Smooth muscle cell of the brain vasculature (primary cell): Measurements from ENCODE around the gene SPIRE1.

Experiments
- DNase-seq: peaks from one replicate; pipeline ENCODE4 v3.0.0-alpha.2; 2012; ENCODE audit warnings: low read depth, low spot score

SPIRE1 gene

DNA sequence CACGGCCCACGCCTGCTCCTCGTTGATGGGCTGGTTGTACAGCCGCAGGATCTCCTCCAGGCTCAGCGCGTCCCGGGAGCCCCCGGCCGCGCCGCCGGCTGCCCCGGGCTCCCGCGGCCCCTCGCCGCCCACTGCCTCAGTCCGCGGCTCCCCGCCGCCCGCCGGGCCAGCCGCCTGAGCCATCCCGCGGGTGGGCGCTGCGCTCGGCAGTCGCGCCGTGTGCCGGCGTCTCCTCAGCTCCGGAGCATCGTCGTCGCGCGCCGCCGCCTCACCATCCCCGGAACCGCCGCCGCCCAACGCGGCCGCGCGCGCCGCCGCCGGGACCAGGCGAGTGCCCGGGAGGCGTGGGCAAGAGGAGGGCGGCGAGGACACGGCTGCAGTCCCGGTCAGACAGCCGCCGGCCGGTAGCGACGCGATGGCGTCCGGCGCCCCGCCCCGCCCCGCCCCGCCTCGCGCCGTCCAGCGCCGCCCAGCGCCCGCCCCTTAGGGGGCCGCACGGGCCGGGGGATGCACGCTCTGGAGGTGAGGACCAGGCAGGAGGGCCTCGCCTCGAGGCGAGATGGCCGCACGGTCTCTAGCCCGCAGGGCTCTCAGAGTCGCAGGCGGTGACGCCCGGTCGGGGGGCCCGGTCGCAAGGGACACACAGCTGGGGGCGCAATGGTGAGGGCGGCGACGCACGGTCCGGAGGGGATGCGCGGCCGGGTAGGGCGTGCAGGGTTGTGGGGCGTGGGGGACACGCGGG is at the start of gene SPIRE1:
SPIRE1 (minus strand) TSS at position 424 of the 742 bp plus-strand sequence; CDS start at position 183, 241 bp downstream.
- no peak for DNase-seq

DNA sequence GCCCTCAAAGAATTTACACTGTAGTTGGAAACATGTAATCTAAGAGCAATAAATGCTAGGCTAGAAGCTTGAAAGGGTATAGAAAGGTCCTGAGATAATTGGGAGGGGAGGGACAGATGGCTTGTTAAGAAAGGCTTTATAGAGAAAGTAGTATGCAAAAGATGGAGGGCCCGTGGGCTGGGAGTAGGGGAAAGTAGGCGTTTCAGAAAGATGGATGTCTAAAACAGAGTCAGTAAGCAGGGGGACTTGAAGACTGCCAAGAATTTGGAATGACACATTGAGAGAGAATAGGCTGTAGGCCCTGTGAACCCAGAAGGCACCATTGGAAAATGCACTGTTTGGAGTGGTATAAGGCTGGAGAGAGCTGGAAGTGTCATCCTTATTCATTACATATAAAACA is 45.8 kb upstream of the SPIRE1 start:
- DNase-seq, result no peak

DNA sequence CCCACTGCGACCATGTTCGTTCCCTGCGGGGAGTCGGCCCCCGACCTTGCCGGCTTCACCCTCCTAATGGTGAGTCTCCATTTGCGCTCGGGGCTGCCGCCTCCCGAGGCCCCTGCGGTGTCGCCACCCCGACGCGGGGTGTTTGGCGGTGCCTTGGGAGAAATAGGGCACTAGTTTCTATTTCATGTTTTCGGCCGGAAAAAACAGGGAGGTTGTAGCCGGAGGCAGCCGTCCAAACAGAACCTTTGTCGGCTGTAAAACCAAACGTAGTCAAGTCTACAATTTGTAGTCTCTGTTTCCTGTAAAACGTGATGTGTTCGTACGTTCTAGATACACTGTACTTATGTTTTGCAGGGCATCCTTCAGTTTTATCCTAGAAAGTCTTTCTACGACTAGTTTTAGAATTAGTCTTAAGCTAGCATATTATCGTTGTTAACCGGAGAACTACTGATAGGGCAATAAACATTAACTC is 45.2 kb upstream of the SPIRE1 start:
- DNase-seq, result no peak

DNA sequence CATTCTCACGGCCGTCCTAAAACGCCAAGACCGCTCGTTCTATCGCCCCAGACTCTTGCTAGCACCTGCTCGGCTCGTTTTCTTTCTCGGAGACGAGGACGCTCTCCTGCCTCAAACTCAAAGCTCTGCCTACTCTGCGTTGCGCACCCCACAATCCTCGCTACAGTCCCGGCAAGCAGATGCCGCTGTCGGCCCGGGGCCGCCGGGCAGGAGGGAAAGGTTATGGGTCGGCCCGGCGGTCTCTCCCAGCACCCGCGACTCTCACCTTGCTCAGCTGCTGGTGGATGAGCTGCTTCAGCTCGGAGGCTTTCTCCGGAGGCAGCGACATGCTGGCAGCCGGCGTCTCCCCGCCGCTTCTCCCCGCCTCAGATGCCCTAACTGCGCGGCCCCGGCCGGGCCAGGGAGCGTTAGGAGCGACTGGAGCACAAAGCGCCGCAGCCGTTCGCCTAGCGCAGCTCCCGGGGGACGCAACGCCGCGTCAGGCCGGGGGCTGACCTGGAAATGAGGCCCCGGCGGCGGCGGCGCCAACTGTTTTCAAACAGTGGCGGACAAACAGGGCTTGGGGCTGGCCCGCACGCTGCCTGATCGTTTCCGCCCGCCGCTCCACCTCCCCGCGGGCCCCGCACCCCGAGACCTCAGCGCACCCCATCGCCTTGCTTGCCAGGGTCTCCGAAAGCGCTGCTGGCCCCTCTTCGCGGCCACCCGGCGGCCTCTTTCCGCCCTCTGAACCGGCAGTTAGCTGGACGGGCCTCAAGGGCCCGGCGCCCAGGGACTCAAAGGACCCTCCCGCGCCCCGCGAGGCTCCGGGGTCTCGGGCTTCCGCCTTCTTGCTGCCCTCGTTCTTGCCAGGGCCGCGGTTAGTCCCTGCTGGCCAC is 44.6 kb upstream of the SPIRE1 start, which contains the start of the genes CEP76 and PSMG2:
CEP76 (minus strand) TSS at position 503 of the 875 bp plus-strand sequence; CDS start at position 328, 175 bp downstream.
PSMG2 (plus strand) TSS at position 822 of the 875 bp plus-strand sequence. CDS start 66 bp downstream, outside the sequence.
- DNase-seq, result peak; percentile 62

DNA sequence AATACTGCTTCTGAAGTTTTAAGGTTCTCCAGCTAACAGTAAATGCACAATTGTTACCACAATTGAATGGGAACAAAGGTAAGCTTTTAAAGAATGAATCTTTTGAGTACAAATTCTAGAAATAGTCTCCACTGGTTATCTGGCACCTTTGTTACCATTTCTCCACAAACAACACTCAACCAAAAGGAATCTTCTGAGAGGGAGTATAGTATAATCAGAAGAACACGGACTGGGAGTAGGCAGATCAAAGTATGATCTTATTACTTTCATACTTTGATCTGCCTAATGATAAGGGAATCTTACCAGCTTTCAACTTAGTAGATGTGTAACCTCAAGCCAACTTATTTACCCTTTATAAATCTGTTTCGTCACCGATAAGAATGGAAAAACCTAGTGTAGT is 43.3 kb upstream of the SPIRE1 start:
- no peak for DNase-seq

DNA sequence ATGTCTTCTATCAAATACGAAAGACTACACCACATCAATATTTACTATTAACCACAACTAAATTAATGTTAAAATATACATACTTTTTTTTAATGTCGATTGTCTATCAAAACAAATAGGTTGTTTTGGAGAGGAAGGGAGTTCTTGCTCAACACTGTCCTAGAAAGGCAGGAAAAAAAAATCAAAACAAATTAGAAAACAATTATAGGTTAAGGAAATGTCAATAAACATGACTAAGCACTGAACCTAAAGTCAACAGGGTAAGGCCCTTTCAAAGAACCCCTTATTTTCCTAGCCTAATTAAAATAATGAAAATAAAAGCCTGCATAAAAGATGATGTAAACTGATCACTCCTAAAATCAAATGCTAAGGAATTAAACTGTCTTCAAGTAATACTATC is 41.8 kb upstream of the SPIRE1 start:
- no peak for DNase-seq

DNA sequence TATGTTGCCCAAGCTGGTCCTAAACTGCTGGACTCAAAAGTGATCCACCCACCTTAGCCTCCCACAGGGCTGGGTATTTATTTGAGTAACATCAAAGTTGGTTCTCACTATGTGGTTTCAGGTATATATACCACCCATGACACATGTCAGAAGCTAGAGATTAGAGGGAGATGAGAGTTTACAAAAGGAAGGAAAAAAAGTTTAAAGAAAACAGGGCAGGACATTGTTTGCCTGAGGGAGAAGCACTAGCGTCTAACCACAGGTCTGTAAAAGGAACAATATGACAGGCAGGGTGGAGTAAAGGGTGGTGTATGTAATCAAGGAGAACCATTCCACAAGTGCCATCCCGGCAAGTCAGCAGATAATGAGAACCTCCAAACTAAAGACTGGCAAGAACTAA is 36.1 kb upstream of the SPIRE1 start:
- no peak for DNase-seq

DNA sequence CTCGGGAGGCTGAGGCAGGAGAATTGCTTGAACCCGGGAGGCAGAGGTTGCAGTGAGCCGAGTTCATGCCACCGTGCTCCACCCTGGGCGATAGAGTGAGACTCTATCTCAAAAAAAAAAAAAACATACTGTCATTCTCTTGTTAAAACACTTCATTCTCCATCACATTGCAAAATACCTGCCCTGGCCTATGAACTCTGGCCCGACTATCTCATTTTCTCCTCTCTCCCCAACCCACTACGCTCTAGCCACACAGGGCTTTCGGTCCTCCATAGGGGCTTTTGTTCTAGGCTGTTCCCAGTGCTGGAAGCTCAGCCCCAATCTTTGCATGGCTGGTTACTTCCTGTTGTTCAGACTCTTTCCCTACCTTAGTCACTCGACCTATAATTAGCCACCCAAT is 34.3 kb upstream of the SPIRE1 start:
- no peak for DNase-seq

DNA sequence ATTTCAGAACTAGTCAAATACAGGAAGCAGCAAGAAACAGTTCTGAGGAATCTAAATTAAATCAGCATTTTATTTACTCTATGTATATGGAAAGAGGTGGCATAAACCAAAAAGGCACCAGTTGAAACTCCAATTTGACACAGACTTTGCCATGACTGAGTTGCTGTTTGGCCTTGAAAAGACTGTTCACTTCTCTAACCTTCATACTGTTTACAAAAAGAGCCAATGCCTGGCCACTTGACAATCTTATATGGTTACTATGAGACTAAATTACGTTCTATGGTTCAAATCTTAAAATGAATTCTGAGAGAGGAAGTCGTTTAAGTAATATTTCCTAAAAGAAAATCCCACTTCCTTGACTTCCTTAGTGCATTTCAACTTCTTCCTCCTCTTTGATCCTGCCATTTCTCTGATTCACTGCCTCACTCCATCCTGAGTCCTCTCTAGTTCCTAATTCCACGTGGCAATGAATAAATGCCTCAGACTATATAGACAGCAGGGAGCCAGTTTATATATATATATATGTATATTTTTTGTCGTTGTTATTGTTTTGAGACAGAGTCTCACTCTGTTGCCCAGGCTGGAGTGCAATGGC is 31.4 kb upstream of the SPIRE1 start:
- no peak for DNase-seq

DNA sequence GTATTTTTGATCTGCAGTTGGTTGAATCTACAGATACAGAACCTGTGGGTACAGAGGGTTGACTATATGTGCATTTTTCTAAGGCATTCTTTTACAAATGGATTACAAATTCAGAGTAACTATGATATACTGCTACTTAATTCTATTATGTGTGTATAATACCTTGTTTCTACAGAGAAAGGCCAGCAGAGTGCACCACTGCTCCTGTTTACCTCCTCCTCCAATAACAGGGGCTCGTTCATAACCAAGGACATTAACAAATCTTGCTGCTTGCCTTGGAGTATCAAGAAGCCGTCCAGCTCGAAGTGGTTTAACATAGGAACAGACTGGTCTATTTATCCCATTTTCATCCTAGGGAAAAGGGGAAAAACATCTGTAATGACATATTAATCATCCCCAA is 28.2 kb upstream of the SPIRE1 start:
- DNase-seq, result no peak

GRCh38 chr18:12679183-12679786 is 21.4 kb upstream of the SPIRE1 start:
- no peak for DNase-seq

DNA sequence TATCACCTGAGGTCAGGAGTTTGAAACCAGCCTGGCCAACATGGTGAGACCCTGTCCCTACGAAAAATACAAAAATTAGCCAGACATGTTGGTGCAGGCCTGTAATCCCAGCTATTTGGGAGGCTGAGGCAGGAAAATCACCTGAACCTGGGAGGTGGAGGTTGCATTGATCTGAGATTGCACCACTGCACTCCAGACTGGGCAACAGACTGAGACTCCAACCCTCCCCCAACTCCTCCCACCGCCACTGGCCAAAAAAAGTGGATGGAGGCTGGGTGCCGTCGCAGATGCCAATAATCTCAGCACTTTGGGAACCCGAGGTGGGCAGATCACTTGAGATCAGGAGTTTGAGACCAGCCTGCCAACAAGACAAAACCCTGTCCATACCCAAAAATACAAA is 10.1 kb upstream of the SPIRE1 start:
- no peak for DNase-seq

DNA sequence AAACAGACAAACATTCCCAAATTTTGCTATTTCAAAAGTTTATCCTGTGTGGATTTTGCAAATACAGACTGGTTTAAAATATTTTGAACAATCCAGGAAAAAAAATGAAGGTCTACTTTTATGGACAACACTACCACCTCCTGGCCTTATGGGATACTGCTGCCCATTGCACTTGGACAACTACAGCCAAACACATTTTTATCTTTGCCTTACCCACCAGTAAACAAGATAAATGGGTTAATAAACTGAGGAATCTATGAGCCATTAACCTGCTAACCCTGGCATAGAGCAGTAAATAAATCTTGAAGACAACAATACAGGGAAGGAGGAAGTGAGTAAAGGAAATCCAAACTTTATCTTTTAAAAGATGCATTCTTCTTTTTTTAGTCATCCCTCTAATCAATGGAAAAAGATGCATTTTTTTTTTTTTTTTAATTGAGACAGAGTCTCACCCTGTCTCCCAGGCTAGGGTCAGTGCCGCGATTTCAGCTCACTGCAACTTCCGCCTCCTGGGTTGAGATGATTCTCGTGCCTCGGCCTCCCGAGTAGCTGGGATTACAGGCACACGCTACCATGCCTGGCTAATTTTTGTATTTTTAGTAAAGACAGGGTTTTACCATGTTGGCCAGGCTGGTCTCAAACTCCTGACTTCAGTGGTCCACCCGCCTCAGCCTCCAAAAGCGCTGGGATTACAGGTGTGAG is 2.1 kb upstream of the SPIRE1 start:
- no peak for DNase-seq

GRCh38 chr18:12658426-12659138 is 675 bp upstream of the SPIRE1 start:
- no peak for DNase-seq

DNA sequence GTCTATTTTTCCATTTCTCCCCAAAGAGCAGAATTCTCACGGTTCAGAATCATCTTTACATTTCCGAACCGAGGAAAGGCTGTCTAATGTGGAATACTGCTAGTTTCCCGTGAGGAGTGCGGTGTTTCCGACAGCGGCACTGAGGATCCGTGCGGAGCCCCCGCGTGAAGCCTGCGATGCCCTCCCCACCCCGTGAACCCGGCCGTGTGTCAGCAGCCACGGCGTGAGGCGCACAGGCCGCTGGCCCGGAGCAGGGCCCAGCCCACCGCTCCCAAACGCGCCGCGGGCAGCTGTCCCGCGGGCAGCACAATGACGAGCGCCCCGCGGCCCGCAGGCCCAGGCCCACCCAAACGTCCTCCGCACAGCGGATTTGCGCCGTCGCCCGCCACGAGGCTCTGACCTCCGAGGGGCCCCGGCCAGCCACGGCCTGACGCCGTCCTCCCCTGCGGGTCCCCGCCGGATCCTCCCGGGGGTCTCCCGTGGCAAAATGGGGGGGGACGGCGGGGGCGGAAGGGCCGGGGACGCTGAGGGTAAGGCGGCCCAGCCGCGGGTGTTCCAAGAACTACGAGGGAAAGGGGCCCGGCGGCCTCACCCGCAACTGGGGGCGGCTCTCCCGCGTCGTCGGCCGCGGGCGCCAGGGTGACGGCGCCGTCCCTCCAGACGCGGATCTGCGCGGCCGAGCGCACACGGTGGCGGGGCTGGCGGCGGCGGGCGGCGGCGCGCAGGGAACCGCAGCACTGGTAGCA is 796 bp downstream of the SPIRE1 start:
- DNase-seq, result no peak

GRCh38 chr18:12656605-12656937 is 1.3 kb downstream of the SPIRE1 start:
- DNase-seq, result no peak

- no peak for DNase-seq
Observed at GRCh38 chr18:12654971-12655370, 2.9 kb downstream of the SPIRE1 start.

GRCh38 chr18:12652861-12653401 is 5.0 kb downstream of the SPIRE1 start:
- no peak for DNase-seq

- no peak for DNase-seq
Observed at GRCh38 chr18:12651651-12652050, 6.3 kb downstream of the SPIRE1 start.

GRCh38 chr18:12647773-12648172 is 10.1 kb downstream of the SPIRE1 start:
- no peak for DNase-seq
